Suprapubic skin (tissue), 4 donors: ENCODE measurements around the gene ZNF280B. TPM values are rescaled to one million over a fixed set of nuclear protein-coding genes. Genes with fewer than 3 reads are reported as not detected.

ENCODE experiments used
- DNase-seq, 2 donors: peaks; one replicate each; pipeline ENCODE4 v3.0.0-alpha.2; 2019; ENCODE audit warnings: low spot score in 2 of 2
- H3K27ac ChIP-seq: fragments of 200-600 bp; sonication (generic); one replicate; pipeline ENCODE4 v1.5.1; 2019
- H3K27me3 ChIP-seq: fragments of 200-600 bp; sonication (generic); one replicate; pipeline ENCODE4 v1.5.1; 2019
- H3K36me3 ChIP-seq: fragments of 200-600 bp; sonication (generic); one replicate; pipeline ENCODE4 v1.5.1; 2019
- H3K4me1 ChIP-seq: fragments of 200-600 bp; sonication (generic); one replicate; pipeline ENCODE4 v1.5.1; 2019
- H3K4me3 ChIP-seq: fragments of 200-600 bp; sonication (generic); one replicate; pipeline ENCODE4 v1.5.1; 2019; ENCODE audit warnings: mild to moderate bottlenecking
- H3K9me3 ChIP-seq: fragments of 200-600 bp; sonication (generic); one replicate; pipeline ENCODE4 v1.5.1; 2019
- EP300 ChIP-seq: sonication (generic); formaldehyde crosslinking; IDR thresholded peaks from one replicate; pipeline ENCODE4 v1.6.1; 2017; ENCODE audit warnings: antibody characterized with exemption
- POLR2A ChIP-seq, 2 donors: fragments of 450-650 bp; IDR thresholded peaks; one replicate each; pipeline ENCODE4 v1.6.1; 2017; ENCODE audit warnings: antibody characterized with exemption in 2 of 2, mild to moderate bottlenecking in 2 of 2, moderate library complexity in 2 of 2
- POLR2AphosphoS5 ChIP-seq, 3 donors: sonication (generic); formaldehyde crosslinking; IDR thresholded peaks; one replicate each; pipeline ENCODE4 v1.6.1; 2017; ENCODE audit warnings: antibody characterized with exemption in 3 of 3
- WGBS: methylation state at CpG from one replicate; pipeline ENCODE4 v1.1.5; 2018; 5-methylcytosine and 5-hydroxymethylcytosine counted together
- total RNA-seq, 4 donors: library from RNA; depleted of rRNA; stranded (reverse); fragments of >200 nt; gene quantifications; one replicate each; pipeline ENCODE4 v1.1.0, GENCODE V29; 2016
- TF ChIP-seq, protein P1 (sequence below), 2 donors: fragments of 200-600 bp in 1 of 2; fragments of 450-650 bp in 1 of 2; sonication (generic) in 1 of 2; IDR thresholded peaks; one replicate each; pipeline ENCODE4 v1.5.1; 2016 to 2019; ENCODE audit warnings: antibody characterized with exemption in 2 of 2, mild to moderate bottlenecking in 1 of 2, moderate library complexity in 1 of 2

ZNF280B gene
- total RNA-seq, 4 donors from 2014 or later, result 0.08 to 0.55 (median 0.26) TPM; not detected in 1

- WGBS, result 28% methylated on average over 1 of the region's 1 CpG
- Histone ChIP-seq H3K36me3 (no peaks in the 10 kb centered on the region), H3K9me3 (peaks cover 24% of the 10 kb centered on the region), H3K27me3 (peaks cover 40% of the 10 kb centered on the region), H3K27ac (no peak overlapping the region), H3K4me3 (no peak overlapping the region), H3K4me1 (no peaks in the 10 kb centered on the region)
- TF ChIP-seq POLR2AphosphoS5 (IDR thresholded peaks at IDR 0.05), result no peak
- TF ChIP-seq POLR2A (IDR thresholded peaks at IDR 0.05), result no peak
- TF ChIP-seq, protein P1, sequence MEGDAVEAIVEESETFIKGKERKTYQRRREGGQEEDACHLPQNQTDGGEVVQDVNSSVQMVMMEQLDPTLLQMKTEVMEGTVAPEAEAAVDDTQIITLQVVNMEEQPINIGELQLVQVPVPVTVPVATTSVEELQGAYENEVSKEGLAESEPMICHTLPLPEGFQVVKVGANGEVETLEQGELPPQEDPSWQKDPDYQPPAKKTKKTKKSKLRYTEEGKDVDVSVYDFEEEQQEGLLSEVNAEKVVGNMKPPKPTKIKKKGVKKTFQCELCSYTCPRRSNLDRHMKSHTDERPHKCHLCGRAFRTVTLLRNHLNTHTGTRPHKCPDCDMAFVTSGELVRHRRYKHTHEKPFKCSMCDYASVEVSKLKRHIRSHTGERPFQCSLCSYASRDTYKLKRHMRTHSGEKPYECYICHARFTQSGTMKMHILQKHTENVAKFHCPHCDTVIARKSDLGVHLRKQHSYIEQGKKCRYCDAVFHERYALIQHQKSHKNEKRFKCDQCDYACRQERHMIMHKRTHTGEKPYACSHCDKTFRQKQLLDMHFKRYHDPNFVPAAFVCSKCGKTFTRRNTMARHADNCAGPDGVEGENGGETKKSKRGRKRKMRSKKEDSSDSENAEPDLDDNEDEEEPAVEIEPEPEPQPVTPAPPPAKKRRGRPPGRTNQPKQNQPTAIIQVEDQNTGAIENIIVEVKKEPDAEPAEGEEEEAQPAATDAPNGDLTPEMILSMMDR (IDR thresholded peaks at IDR 0.05), result no peak
- no peak for TF ChIP-seq EP300
- DNase-seq, result no peak
Observed at GRCh38 chr22:22461111-22461510, 47.4 kb downstream of the ZNF280B start.

DNA sequence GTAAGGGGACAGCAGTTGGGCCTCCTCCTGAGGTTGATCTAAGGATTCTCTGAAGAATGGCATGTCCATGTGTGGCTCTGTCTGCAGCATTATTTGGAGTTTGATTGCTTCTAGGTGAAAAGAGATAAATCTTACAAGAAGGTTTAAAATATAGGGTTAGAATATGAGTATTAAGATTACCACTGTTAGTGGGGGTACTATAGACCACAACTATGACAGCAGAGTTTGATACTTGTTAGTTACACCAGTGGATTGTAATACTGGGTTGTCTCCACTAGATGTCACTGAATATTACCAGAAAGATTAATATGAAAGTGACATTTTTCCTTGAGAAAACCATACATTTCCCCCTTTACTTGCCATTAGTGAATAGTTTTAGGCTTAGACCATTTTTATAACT is 47.9 kb downstream of the ZNF280B start:
- H3K9me3 ChIP-seq, result peaks cover 24% of the 10 kb centered on the region
- no peaks in the 10 kb centered on the region for H3K4me1 ChIP-seq
- no peaks in the 10 kb centered on the region for H3K36me3 ChIP-seq
- DNase-seq, result no peak
- H3K27ac ChIP-seq, result no peak overlapping the region
- peaks cover 38% of the 10 kb centered on the region for H3K27me3 ChIP-seq
- no peak overlapping the region for H3K4me3 ChIP-seq
- TF ChIP-seq, protein P1 (IDR thresholded peaks at IDR 0.05), result no peak
- no peak for TF ChIP-seq POLR2A (IDR thresholded peaks at IDR 0.05)
- TF ChIP-seq EP300, result no peak
- no peak for TF ChIP-seq POLR2AphosphoS5 (IDR thresholded peaks at IDR 0.05)

- Histone ChIP-seq H3K27ac (no peak overlapping the region), H3K4me1 (no peaks in the 10 kb centered on the region), H3K4me3 (no peak overlapping the region), H3K36me3 (no peaks in the 10 kb centered on the region), H3K27me3 (peaks cover 37% of the 10 kb centered on the region), H3K9me3 (peaks cover 28% of the 10 kb centered on the region)
- TF ChIP-seq EP300, result no peak
- no peak for TF ChIP-seq POLR2A (IDR thresholded peaks at IDR 0.05)
- 84% methylated on average over 2 of the region's 2 CpGs for WGBS
- no peak for DNase-seq
Observed at GRCh38 chr22:22460060-22460459, 48.5 kb downstream of the ZNF280B start.

GRCh38 chr22:22458896-22459588 is 49.5 kb downstream of the ZNF280B start:
- Histone ChIP-seq H3K27me3 (peaks cover 31% of the 10 kb centered on the region), H3K27ac (no peak overlapping the region), H3K9me3 (peaks cover 28% of the 10 kb centered on the region), H3K36me3 (no peaks in the 10 kb centered on the region), H3K4me3 (no peak overlapping the region), H3K4me1 (no peaks in the 10 kb centered on the region)
- TF ChIP-seq EP300 (no peak), POLR2A (IDR thresholded peaks at IDR 0.05) (no peak)
- TF ChIP-seq, protein P1 (IDR thresholded peaks at IDR 0.05), result no peak
- DNase-seq, result no peak
- WGBS, result 81% methylated on average over 6 of the region's 6 CpGs

DNA sequence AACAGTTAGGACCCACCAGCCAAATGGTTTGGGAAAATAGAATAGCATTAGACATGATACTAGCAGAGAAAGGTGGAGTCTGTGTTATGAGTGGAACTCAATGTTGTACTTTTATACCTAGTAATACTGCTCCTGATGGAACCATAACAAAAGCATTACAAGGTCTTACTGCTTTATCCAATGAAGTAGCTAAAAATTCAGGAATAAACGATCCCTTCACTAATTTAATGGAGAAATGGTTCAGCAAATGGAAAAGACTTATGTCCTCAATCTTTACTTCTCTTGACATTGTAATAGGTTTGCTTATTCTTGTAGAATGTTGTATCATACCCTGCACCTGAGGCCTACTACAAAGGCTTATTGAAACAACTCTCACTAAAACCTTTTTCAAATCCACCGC is 50.2 kb downstream of the ZNF280B start:
- no peak overlapping the region for H3K4me3 ChIP-seq
- 84% methylated on average over 2 of the region's 2 CpGs for WGBS
- no peaks in the 10 kb centered on the region for H3K4me1 ChIP-seq
- TF ChIP-seq EP300, result no peak
- TF ChIP-seq, protein P1 (IDR thresholded peaks at IDR 0.05), result no peak
- no peak for TF ChIP-seq POLR2A (IDR thresholded peaks at IDR 0.05)
- TF ChIP-seq POLR2AphosphoS5 (IDR thresholded peaks at IDR 0.05), result no peak
- no peaks in the 10 kb centered on the region for H3K36me3 ChIP-seq
- peaks cover 25% of the 10 kb centered on the region for H3K27me3 ChIP-seq
- H3K9me3 ChIP-seq, result peaks cover 28% of the 10 kb centered on the region
- no peak overlapping the region for H3K27ac ChIP-seq
- DNase-seq, result no peak

GRCh38 chr22:22454997-22455396 is 53.5 kb downstream of the ZNF280B start:
- H3K4me1 ChIP-seq, result no peaks in the 10 kb centered on the region
- peaks cover 35% of the 10 kb centered on the region for H3K9me3 ChIP-seq
- 71% methylated on average over 3 of the region's 3 CpGs for WGBS
- H3K27ac ChIP-seq, result no peak overlapping the region
- DNase-seq, result no peak
- TF ChIP-seq POLR2AphosphoS5 (IDR thresholded peaks at IDR 0.05) (no peak), POLR2A (IDR thresholded peaks at IDR 0.05) (no peak), EP300 (no peak)
- TF ChIP-seq, protein P1 (IDR thresholded peaks at IDR 0.05), result no peak
- peaks cover 7% of the 10 kb centered on the region for H3K27me3 ChIP-seq
- H3K4me3 ChIP-seq, result no peak overlapping the region
- no peaks in the 10 kb centered on the region for H3K36me3 ChIP-seq
